Ovary (tissue), 9 donors: ENCODE measurements around the gene FAM117A. TPM values are rescaled to one million over a fixed set of nuclear protein-coding genes. Genes with fewer than 3 reads are reported as not detected.
"Not testable (repeated sequence)": the region's sequence is repeated elsewhere in the genome, so short reads cannot be mapped to it uniquely, and the experiment has no call there.

Experiments used
- DNase-seq, 5 donors: peaks; one replicate each; pipeline ENCODE4 v3.0.0-alpha.2; 2019 to 2020
- H3K27ac ChIP-seq, 2 donors: fragments of 200-600 bp; one replicate each; pipeline versions ENCODE4 v1.5.1 to v1.8.0; 2019 to 2022
- H3K27me3 ChIP-seq: fragments of 200-600 bp; one replicate; pipeline ENCODE4 v1.8.0; 2022
- H3K36me3 ChIP-seq: fragments of 200-600 bp; sonication (generic); one replicate; pipeline ENCODE4 v1.5.1; 2019
- H3K4me1 ChIP-seq: one replicate; pipeline ENCODE4 v1.8.1; 2013; ENCODE audit warnings: mild to moderate bottlenecking, moderate library complexity; ENCODE audit not compliant: insufficient read depth
- H3K4me3 ChIP-seq: fragments of 200-600 bp; sonication (generic); one replicate; pipeline ENCODE4 v1.5.1; 2017
- H3K9me3 ChIP-seq, 2 donors: fragments of 200-600 bp in 1 of 2; sonication (generic) in 1 of 2; one replicate each; pipeline versions ENCODE4 v1.5.1 to v1.8.1; 2013 to 2019; ENCODE audit warnings: mild to moderate bottlenecking in 1 of 2, moderate library complexity in 1 of 2
- CTCF ChIP-seq, 3 donors: fragments of 450-650 bp in 2 of 3; fragments of 200-600 bp in 1 of 3; IDR thresholded peaks; one replicate each; pipeline versions ENCODE4 v1.5.1 to v1.8.0; 2016 to 2022; ENCODE audit warnings: antibody characterized with exemption in 3 of 3, mild to moderate bottlenecking in 1 of 3
- EP300 ChIP-seq: sonication (generic); formaldehyde crosslinking; IDR thresholded peaks from one replicate; pipeline ENCODE4 v1.6.1; 2017; ENCODE audit warnings: antibody characterized with exemption
- POLR2A ChIP-seq: fragments of 450-650 bp; IDR thresholded peaks from one replicate; pipeline ENCODE4 v1.6.1; 2017; ENCODE audit warnings: antibody characterized with exemption, mild to moderate bottlenecking, moderate library complexity
- WGBS, 3 donors: extraction: QIAGEN DNeasy Blood & Tissue Kit in 1 of 3; methylation state at CpG; one replicate each; pipeline versions ENCODE4 v1.1.5 to v1.1.7; 2013 to 2017; 5-methylcytosine and 5-hydroxymethylcytosine counted together
- intact Hi-C, 4 donors: fragments of 100-400 bp; cut with DNase I; formaldehyde crosslinking; loops; one replicate each; pipeline versions ENCODE4 v1.11.0 to v1.15.1; 2022 to 2023
- polyA plus RNA-seq, 2 donors: library from polyadenylated mRNA; stranded (reverse); fragments of 200-250 nt in 1 of 2; fragments of 350-450 nt in 1 of 2; fragmentation: Illumina TruSeq in 1 of 2; extraction: RNeasy Lipid Tissue Mini Kit (QIAGEN cat#74804) in 1 of 2; gene quantifications; one replicate each; pipeline ENCODE4 v1.2.3, GENCODE V29; 2013 to 2014
- total RNA-seq, 7 donors: library from RNA; depleted of rRNA in 2 of 7; stranded (reverse); fragments of >200 nt in 2 of 7; fragmentation: NEBNext Ultra II Directional in 3 of 7; extraction: Animal tissue kit (Norgen Biotek cat#: 25700) in 3 of 7; gene quantifications; one replicate each; pipeline versions ENCODE4 v1.1.0 to v1.2.4, GENCODE V29; 2016 to 2023
- donor health status: DM: no; HTN: no; CAD: no; lungs with moderate emphysema.
- donor health status: DM: no; HTN: no; CAD: no.
- donor health status: Bipolar disorder and iron deficiency.
- donor health status: DM: yes; HTN: yes; CAD: no.
- donor health status: DM: no; HTN: no; CAD: no.
- donor health status: DM: yes; HTN: yes; CAD: no.

FAM117A gene
- total and polyA plus RNA-seq, 9 donors, result 15.0 to 30.4 (median 19.0) TPM

DNA sequence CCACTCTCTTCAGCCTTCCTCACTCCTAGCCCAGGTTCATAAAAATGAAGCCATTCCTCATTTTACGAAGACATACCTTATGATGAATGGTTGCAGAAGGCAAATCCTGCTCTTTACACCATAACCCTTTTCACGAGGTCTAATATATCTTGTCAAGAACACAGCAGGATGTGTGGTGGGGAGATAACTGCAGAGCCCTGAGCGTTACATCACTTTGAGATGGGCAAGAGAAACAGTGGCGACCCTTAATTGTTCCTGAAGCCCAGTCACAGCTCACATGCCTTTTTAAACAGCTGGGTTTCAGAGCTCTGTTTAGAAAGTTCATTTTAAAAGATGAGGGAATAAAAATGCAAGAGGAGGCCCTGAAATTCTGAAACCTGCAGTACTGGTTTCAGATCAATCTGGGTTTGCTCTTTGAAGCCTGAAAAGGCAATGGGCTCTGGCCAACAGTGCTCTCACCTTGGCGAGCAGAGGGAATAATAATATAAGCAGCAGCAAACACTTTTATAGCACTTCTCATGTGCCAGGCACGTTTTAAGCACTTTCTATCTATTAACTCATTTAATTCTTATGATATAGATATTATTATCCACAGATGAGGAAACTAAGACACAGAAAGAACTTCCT is 2.9 kb downstream of the FAM117A start:
- no peaks in the 10 kb centered on the region for H3K9me3 ChIP-seq
- H3K27me3 ChIP-seq, result no peaks in the 10 kb centered on the region
- H3K4me3 ChIP-seq, result no peak overlapping the region
- no peaks in the 10 kb centered on the region for H3K36me3 ChIP-seq
- intact Hi-C loops, result loop anchor here in 2 of 4 donors (5.0 kb wide), 1 partner anchor 34 kb away; no protein-coding TSS in a partner anchor
- 65 to 80% (median 73%) methylated on average over 6 of the region's 6 CpGs for WGBS, 3 donors
- H3K4me1 ChIP-seq, result peaks cover 11% of the 10 kb centered on the region
- H3K27ac ChIP-seq, result no peak overlapping the region
- DNase-seq, result no peak
- TF ChIP-seq EP300, result no peak
- TF ChIP-seq POLR2A, result no peak

- H3K27ac ChIP-seq, result no peak overlapping the region
- peaks cover 11% of the 10 kb centered on the region for H3K4me1 ChIP-seq
- H3K4me3 ChIP-seq, result no peak overlapping the region
- TF ChIP-seq CTCF (IDR thresholded peaks at IDR 0.05) (no peak), EP300 (no peak), POLR2A (no peak)
- H3K36me3 ChIP-seq, result no peaks in the 10 kb centered on the region
- WGBS, 3 donors, result 91 to 97% (median 93%) methylated on average over 1 of the region's 1 CpG
- no peaks in the 10 kb centered on the region for H3K27me3 ChIP-seq
- DNase-seq, result no peak
- no peaks in the 10 kb centered on the region for H3K9me3 ChIP-seq
- intact Hi-C loops, result loop anchor here in 2 of 4 donors (5.0 kb wide), 1 partner anchor 33 kb away; no protein-coding TSS in a partner anchor
Observed at GRCh38 chr17:49760296-49760695, 3.6 kb downstream of the FAM117A start.

DNA sequence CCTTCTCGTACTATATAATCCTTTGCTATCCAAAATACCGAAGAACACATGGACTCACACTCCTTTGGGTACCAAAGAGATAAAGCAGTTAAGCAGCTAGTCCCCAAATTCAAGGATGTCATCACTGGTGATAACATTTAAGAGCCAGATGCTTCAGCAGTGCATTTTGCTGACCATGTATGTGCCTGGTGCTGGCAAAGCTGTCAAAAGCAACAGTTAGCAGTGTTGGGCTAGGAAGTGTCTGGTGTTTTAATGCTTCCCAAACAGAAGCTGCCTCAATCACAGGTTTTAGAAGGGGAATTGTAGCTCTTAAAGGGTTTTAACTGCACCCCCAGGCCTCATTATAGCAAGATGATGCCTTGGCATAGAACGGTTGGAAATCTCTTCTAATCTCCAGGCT is 4.7 kb downstream of the FAM117A start:
- WGBS, 3 donors, result 78 to 85% (median 80%) methylated on average over 3 of the region's 3 CpGs
- intact Hi-C loops, result no loop called here
- H3K27ac ChIP-seq, result no peak overlapping the region

DNA sequence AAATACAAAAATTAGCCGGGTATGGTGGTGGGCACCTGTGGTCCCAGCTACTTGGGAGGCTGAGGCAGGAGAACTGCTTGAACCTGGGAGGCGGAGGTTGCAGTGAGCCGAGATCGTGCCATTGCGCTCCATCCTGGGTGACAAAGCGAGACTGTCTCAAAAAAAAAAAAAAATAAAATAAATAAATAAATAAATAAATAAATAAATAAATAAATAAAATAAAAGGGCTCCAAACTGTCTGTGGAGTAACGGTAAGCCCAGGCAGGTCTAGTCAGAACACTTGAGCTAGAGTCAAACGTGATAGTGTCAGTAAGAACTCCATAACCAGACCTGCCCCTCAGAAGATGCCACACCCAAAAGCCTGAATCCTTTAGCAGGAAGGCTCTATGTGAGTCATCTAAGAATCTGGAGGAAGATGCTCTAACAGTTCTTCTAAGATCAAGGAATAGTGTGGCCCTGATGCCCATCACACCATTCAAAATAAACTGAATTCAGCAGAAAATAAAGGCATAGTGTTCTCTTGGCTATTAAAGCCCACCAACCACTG is 5.4 kb downstream of the FAM117A start:
- H3K4me1 ChIP-seq, result peaks cover 13% of the 10 kb centered on the region
- WGBS, 3 donors, result 91 to 93% (median 93%) methylated on average over 8 of the region's 8 CpGs
- H3K9me3 ChIP-seq, H3K27ac ChIP-seq, DNase-seq, intact Hi-C loops, H3K36me3 ChIP-seq, H3K4me3 ChIP-seq, H3K27me3 ChIP-seq: not testable (repeated sequence)

More for the DNA sequence above, 4.7 kb downstream of the FAM117A start:
- DNase-seq, result no peak
- Histone ChIP-seq H3K4me1 (peaks cover 11% of the 10 kb centered on the region), H3K4me3 (no peak overlapping the region), H3K9me3 (no peaks in the 10 kb centered on the region), H3K36me3 (no peaks in the 10 kb centered on the region), H3K27me3 (no peaks in the 10 kb centered on the region)
- TF ChIP-seq EP300 (no peak), CTCF (IDR thresholded peaks at IDR 0.05) (no peak), POLR2A (no peak)

DNA sequence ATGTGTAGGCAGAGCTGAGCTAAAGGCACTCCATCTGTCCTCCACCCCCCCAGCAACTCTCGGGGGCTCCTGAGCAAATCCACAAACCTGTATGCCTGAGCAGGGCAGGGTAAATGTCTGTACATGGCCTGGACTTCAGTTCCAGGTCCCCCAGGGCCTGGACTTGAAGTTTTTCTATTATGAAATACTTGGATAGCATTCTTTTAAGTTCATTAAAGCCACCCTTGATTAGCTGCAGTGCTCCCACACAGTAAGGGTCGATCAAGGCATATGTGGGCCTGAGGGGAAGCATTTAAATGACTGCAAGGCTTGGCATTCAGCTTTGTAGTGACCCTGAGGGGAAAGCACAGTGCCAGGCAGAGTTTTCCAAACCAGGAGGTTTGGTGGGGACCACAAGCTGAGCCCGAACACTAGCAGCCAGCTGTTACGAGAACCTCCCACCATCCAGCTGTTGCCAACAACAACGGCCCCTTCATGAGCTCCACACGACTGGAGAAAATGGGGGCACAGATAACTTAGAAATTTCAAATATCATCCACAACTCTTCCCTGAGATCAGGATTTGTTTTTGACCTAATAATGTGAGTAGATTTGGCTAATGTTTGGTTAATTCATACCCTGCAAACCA is 6.7 kb downstream of the FAM117A start:
- no peak overlapping the region for H3K27ac ChIP-seq
- WGBS, 3 donors, result 28 to 38% (median 29%) methylated on average over 6 of the region's 6 CpGs

More for the DNA sequence above, 6.7 kb downstream of the FAM117A start:
- Histone ChIP-seq H3K4me1 (peaks cover 6% of the 10 kb centered on the region), H3K9me3 (no peaks in the 10 kb centered on the region), H3K36me3 (no peaks in the 10 kb centered on the region), H3K4me3 (no peak overlapping the region), H3K27me3 (no peaks in the 10 kb centered on the region)
- intact Hi-C loops, result no loop called here
- TF ChIP-seq EP300 (no peak), CTCF (IDR thresholded peaks at IDR 0.05) (no peak), POLR2A (no peak)
- DNase-seq, result no peak
